Testis (tissue), 2 donors: ENCODE data around the gene DNAAF8.

ENCODE experiments used
- POLR2A ChIP-seq: fragments of 450-650 bp; IDR thresholded peaks from one replicate; pipeline ENCODE4 v1.6.1; 2017; ENCODE audit warnings: antibody characterized with exemption, mild to moderate bottlenecking, moderate library complexity
- TF ChIP-seq, protein P1 (sequence below), 3 experiments: fragments of 450-650 bp in 2 of 3; fragments of 200-600 bp in 1 of 3; sonication (generic) in 1 of 3; IDR thresholded peaks; one replicate each; pipeline ENCODE4 v1.5.1; 2016 to 2019; ENCODE audit warnings: antibody characterized with exemption in 3 of 3, mild to moderate bottlenecking in 2 of 3, moderate library complexity in 1 of 3

DNA sequence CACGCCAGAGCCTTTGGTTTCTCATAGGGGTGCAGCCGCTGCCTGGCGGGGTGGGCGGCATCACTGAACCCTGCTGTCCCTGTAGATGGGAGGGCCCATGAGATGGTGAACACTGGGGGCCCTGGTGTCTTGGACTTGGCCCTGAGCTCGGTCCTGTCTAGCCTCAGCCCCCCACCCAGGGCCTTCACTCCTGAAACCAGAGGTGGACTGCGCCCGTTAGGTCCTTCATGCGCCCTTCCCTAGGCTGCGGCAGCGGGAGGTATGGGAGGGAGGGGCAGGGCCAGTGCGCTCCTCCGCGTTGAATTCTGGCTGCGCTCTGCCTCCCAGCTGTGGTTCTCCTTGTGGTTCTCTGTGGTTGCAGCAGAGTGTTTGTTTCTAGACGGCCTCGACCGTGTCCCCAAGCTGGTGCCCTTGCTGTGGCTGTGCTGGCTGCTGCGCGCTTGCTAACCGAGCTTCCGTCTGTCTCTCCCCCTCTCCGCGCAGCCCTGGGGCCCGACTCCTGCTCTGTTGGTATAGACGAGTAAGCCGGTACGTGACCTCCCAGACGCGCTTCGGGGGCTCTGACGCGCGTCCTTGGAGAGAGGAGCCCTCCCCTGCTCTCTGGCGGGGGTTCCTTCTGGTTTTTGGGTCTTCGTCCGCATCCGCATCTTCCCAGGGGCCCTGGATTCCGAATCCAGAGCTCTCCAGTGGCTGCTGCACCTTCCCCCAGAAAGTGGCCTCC, 48.4 kb upstream of the DNAAF8 start:
- TF ChIP-seq, protein P1, sequence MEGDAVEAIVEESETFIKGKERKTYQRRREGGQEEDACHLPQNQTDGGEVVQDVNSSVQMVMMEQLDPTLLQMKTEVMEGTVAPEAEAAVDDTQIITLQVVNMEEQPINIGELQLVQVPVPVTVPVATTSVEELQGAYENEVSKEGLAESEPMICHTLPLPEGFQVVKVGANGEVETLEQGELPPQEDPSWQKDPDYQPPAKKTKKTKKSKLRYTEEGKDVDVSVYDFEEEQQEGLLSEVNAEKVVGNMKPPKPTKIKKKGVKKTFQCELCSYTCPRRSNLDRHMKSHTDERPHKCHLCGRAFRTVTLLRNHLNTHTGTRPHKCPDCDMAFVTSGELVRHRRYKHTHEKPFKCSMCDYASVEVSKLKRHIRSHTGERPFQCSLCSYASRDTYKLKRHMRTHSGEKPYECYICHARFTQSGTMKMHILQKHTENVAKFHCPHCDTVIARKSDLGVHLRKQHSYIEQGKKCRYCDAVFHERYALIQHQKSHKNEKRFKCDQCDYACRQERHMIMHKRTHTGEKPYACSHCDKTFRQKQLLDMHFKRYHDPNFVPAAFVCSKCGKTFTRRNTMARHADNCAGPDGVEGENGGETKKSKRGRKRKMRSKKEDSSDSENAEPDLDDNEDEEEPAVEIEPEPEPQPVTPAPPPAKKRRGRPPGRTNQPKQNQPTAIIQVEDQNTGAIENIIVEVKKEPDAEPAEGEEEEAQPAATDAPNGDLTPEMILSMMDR (IDR thresholded peaks at IDR 0.05): no peak
- TF ChIP-seq POLR2A: no peak
